HG03442 (cell line): ENCODE results near the gene SPTLC3.

Experiments
- ATAC-seq: cut with Tn5 transposase; IDR thresholded peaks from one replicate; pipeline ENCODE4 v1.9.1; 2021; ENCODE audit warnings: mild to moderate bottlenecking, moderate library complexity; ENCODE audit not compliant: unreplicated experiment

Gene SPTLC3

DNA sequence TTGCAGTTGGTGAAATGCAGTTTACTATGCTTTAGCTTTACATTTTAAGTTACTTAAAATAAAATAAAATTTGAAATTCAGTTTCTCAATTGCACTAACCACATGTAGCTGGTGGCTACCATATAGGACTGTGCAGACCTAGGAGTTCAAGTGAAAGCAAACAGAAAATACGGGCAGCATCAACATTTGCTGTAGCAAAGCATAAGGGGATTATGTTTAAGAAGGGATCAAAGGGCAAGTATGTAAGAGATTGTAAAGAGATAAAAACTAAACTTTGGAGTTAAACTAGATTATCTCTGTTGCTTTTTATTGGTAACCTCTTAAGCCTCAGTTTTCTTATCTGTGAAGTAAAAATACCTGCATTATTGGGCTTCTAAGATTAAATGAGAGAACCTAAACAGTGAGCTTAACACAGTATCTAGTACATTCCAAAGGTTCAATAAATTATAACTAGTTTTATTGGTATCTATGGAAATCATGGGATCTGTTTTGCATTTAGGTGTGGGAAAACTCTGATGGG is 81.2 kb downstream of the SPTLC3 start:
- ATAC-seq: no peak

DNA sequence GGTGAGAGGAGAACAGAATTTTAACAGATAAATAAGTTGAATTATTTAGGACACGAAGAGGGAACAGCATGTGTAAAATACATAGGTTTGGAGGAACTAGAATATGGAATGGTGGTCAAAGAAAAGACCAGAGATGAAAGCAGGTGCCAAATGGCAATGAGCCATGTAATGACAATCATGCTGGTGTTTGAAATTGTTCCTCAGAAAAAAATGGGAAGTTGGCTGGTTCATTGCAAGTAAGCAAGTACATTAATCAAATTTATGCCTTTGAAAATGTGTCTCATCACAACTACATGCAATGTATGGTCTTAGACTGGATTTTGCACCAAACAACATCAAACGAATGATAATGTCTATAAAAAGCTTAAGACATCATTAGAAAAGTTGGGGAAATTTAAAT is 83.3 kb downstream of the SPTLC3 start:
- ATAC-seq: no peak

DNA sequence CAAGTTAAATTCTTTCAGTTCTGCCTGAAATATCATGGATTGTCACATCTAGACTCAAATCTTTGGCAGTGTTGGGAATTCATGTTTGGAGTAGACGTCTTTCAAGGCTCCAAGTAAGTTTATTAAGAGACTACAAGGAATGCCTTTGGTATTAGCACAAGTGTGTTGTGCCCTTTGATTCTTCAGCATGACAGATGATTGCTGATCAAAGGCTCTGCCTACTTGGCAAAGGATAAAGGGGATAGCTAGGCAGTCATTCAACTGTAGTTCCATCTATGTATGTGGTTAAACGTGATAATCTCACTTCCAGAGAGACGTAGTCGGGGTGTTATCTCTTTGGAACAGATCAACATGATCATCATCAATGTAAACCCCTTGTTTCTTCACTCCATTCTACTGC is 86.2 kb downstream of the SPTLC3 start:
- ATAC-seq: no peak

- no peak for ATAC-seq
Measured at GRCh38 chr20:13098720-13099355, 90.1 kb downstream of the SPTLC3 start.

GRCh38 chr20:13099676-13100075 is 90.9 kb downstream of the SPTLC3 start:
- no peak for ATAC-seq

GRCh38 chr20:13101276-13101675 is 92.5 kb downstream of the SPTLC3 start:
- no peak for ATAC-seq

DNA sequence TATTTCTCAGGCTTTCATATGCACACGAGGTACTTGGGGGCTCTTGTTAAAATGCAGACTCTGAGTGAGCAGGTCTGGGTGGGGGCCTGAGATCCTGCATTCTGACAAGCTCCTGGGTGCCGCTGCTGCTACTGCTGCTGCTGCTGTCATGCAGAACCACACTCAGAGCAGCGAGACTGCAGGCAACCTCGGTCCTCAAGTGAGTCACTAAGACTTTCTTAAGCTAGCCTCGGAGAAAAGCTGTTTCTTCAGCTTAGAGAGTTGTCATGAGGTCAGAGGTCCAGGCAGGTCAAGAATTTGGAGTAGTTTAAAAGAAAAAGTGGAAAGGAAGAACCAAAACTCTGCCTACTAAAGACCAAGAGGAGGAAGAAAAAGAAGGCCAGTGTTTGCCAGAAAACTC is 92.9 kb downstream of the SPTLC3 start:
- no peak for ATAC-seq

DNA sequence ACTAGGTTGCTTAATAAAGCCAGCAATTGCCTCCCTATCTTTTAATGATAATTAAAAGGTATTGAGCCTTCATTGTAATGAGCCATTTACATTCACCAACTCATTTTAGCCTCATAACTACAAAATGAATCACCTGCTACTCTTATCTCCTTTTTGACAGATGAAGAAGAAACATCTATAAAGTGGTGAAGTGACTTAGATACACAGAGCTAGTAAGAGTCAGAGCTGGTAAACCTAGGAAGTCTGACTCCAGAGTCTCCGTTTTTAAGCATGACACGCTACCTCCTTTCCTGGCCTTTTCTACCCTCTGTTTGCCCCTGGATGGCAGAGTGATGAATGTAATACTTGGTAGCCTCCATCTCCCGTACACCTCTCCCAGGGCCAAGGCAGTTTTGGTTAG is 93.5 kb downstream of the SPTLC3 start:
- no peak for ATAC-seq

DNA sequence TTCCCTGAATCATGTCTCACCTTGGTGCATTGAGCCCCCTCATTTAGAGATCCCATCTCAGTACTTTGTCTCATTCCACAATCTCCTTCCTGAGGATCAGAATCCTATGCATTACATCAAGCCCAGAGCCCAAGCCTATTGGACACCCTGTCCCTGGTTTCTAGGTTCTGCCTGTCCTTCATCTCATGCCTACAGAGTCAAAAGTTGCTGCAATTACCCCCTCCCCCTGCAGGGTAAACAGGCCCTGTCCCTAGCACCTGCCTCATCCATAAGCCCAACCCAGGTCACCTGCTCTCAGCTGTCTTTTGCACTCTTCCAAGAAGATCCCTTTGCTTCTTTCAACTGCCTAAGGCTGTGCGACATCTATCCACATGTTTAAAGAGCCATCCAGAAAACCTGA is 93.9 kb downstream of the SPTLC3 start:
- ATAC-seq: no peak

DNA sequence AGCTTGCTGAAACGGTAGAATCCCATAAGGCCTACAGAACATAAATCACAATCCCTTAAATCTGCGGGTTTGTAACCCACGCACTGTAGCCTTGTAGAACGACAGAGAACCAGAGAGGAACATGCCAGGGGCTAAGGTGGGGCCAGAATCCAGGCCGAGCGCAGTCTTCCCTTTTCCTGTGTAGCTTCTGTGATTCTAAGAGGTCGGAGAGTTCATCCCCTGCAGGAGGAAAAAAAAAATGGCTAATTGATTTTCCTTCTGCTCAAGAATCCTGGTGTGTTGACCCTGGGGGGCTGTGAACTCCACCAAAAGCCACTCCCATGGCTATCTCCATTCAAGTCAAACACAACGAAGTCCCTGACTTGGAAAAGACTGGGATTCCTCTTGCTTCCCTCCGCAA is 96.3 kb downstream of the SPTLC3 start:
- no peak for ATAC-seq

GRCh38 chr20:13105864-13106457 is 97.2 kb downstream of the SPTLC3 start:
- no peak for ATAC-seq

- no peak for ATAC-seq
Measured at GRCh38 chr20:13109658-13110057, 100.9 kb downstream of the SPTLC3 start.

- ATAC-seq: no peak
Measured at GRCh38 chr20:13110796-13111195, 102.0 kb downstream of the SPTLC3 start.

DNA sequence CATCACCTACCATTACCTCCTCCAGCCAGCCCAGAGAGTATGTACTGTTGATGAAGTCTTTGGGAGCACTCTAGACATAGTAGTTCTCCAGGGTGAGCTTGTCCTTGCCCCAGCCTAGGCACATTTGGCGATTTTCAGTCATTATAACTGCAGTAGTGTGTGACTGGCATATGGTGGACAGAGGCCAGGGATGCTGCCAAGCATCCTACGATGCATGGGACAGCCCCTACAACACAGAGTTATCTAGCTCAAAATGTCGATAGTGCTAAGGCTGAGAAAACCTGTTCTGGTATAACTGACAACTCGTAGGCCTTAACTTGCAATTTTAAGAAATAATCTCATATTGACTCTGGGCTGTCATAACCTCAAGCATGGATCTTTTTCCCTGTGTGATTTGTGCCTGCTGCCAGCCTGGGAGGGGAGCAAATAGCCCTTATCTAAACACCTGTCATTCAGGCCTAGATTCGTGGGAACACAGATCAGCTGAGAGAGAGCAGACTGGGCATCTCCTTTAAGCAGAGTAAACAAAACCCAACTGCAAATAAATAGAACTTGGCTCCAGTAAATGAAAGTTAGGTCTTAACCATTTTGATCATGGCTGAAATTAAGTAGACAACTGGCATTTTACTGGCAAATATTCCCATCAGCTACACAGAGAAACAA is 102.6 kb downstream of the SPTLC3 start:
- no peak for ATAC-seq

DNA sequence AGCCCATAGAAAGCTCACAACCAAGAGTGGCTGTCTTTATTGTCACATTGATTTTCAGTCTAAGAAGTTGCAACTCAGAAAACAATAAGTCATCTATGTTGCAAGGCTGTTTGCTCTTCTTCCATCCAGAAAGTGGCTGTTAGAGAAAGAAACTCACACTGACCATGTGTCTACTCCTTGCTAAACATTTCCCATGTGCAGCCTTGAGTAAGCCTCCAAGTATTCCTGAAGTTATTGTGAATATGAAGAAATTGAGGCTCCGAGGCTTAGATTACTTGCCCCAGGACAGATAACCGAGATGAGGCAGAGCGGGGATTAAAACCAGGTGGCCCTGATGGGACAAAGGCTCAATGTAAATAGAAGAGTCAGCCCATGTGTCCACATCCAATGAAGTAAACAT is 105.0 kb downstream of the SPTLC3 start:
- ATAC-seq: no peak

DNA sequence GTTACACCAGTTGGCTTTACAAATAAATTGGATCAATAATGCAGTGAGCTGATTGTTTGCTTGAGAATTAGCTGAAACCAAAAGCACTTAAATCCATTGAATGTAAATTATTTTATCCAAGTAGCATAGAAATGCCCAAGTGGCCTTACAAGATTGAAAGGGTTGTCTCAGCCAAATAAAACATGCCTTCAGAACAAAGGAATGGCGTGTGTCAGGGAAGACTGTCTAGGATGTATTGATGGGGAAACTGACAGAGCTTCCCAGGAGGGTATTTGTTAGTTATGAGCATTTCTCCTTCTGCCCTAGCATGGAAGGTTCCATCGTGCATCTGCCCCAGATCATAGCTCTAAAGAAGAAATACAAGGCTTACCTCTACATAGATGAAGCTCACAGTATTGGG is 108.4 kb downstream of the SPTLC3 start:
- no peak for ATAC-seq

DNA sequence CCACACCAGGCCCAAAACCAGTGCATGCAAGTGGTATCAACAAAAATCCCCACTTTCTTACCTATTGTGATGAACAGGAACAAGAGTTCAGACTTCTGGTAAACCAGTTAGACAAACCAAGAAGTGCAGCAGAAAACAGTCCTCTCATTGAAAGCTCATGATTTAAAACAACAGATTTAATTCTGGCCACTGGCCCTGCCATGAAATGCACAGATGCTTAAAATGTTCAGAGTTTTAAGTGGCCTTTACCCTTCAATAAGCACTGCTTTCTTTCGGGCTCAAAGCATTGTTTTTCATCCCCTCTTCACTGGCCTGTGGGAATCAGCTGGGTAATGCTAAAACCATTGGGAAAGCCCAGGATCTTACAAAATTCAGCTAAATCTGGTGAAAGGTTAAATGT is 109.9 kb downstream of the SPTLC3 start:
- ATAC-seq: no peak

GRCh38 chr20:13119583-13119982 is 110.8 kb downstream of the SPTLC3 start:
- peak; percentile 55 for ATAC-seq

DNA sequence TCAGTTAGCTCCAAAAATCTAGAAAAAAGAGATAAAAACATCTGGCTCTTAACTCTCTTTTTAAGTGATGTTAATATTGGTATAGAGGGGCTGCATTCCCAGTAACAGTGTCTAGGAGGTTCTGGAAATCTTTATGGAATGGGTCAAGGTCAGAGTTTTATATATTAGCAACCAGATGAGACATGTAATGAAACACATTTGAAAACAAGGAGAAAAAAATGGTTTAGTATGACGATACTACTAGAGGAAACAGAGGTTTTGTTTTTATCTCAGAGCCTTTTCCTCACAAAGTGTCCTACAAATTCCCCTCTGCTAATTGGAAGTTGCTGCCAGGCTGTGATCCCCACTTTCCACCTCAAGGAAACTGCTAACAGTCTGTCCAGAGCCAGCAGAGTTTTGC is 111.7 kb downstream of the SPTLC3 start:
- ATAC-seq: no peak

DNA sequence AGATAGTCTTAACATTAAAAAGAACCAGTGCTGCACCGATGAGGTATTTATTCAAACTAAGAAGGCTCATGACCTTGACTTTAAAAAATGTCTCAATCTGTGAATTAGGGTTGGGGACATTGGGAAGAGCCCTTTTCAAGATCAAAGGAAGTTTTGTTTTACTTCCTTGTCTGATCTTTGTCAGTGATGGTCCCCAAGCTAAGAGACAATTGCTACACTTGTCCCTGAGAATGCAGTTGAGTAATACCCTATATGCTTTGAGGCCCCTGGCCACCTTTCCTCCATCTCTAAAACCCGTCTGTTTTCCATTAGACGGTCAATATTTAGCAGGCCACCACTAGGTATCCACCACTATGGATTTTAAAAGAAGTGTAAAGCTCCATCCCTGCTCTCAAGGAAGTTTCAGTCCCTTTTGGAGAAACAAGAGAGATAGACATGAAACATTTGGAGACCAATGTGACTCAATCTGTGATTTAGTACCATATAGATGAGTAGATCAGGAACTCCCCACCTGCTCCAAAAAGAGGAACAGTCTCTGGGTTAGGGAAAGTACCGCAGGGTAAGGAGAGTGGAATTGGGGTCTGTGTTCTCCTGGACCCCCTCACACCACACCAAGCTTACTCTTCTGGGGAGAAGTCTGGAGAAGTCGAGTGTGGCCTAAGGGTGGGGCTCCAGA is 113.2 kb downstream of the SPTLC3 start:
- peak; percentile 75 for ATAC-seq

DNA sequence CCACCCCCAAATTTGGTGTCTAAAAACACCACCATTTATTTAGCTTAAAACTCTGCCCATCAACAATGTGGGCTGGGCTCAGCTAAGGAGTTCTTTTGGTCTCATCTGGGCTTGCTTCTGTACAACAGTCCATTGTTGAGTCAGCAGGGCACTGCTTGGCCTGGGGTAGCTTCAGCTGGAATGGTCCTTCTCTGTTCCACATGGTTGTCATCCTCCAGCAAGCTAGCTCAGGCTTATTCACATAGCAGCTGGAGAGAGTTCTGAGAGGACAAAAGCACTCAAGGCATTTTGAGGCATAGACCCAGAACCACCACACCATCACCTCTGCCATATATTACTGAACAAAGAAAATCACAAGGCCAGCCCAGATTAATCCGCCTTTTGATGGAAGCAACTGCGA is 116.7 kb downstream of the SPTLC3 start:
- no peak for ATAC-seq

GRCh38 chr20:13128173-13128572 is 119.4 kb downstream of the SPTLC3 start:
- ATAC-seq: no peak
